Central memory CD4-positive, alpha-beta T cell (primary cell): Measurements from ENCODE around the gene POLR2E.
A peak's percentile ranks its signal among the peaks of the same experiment; 100 is the strongest.

ENCODE experiments used
- DNase-seq: peaks from one replicate; pipeline ENCODE4 v3.0.0; 2022

Gene POLR2E

DNA sequence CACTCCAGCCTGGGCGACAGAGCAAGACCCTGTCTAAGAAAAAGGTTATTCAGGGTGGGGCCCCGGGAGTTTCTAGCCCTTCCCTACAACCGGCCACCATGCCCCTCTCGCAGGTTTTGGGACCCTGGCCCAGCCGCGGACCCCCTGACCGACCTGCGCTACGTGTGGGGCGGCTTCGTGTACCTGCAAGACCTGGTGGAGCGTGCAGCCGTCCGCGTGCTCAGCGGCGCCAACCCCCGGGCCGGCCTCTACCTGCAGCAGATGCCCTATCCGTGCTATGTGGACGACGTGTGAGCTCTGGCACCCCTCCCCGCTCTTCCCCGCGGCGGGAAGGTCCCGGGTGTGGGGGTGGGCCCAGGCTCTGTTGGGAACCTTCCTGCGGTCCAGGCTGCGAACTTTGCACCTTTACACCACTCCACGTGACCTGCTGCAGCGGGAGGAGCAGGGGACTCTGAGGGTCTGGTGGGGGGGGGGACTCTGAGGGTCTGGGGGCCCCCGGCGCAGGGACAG lies 49.0 kb downstream of the POLR2E start:
- no peak for DNase-seq

GRCh38 chr19:1045247-1045603 lies 50.0 kb downstream of the POLR2E start:
- peak; percentile 75 for DNase-seq

GRCh38 chr19:1042689-1043511 lies 52.3 kb downstream of the POLR2E start:
- DNase-seq = no peak

- DNase-seq = no peak
Observed at GRCh38 chr19:1041835-1042685, 53.1 kb downstream of the POLR2E start.

GRCh38 chr19:1041272-1041834 lies 53.8 kb downstream of the POLR2E start:
- no peak for DNase-seq

- DNase-seq = peak; percentile 86
Observed at GRCh38 chr19:1040476-1041271, 54.5 kb downstream of the POLR2E start.

GRCh38 chr19:1039646-1040475 lies 55.3 kb downstream of the POLR2E start, which contains the start of gene ABCA7:
ABCA7 (plus strand) TSS chr19:1040107; CDS start chr19:1041362, 1,255 bp downstream.
- DNase-seq = peak; percentile 98

GRCh38 chr19:1038978-1039645 lies 56.1 kb downstream of the POLR2E start:
- peak; percentile 30 for DNase-seq

- no peak for DNase-seq
Observed at GRCh38 chr19:1037621-1038064, 57.5 kb downstream of the POLR2E start.
